Hepatocyte (in vitro differentiated cells): ENCODE measurements around the gene SLC2A13.

Experiments
- EZH2phosphoT487 ChIP-seq: fragments of 200-600 bp; sonication (generic); IDR thresholded peaks from one replicate; pipeline ENCODE4 v1.6.1; 2018; ENCODE audit warnings: antibody characterized with exemption, mild to moderate bottlenecking, low read depth, moderate library complexity; ENCODE audit not compliant: unreplicated experiment, severe bottlenecking
- TF ChIP-seq, protein P1 (sequence below): fragments of 200-600 bp; sonication (generic); IDR thresholded peaks from 2 replicates; pipeline ENCODE4 v1.5.1; 2016; ENCODE audit warnings: antibody characterized with exemption, mild to moderate bottlenecking; ENCODE audit not compliant: poor library complexity

DNA sequence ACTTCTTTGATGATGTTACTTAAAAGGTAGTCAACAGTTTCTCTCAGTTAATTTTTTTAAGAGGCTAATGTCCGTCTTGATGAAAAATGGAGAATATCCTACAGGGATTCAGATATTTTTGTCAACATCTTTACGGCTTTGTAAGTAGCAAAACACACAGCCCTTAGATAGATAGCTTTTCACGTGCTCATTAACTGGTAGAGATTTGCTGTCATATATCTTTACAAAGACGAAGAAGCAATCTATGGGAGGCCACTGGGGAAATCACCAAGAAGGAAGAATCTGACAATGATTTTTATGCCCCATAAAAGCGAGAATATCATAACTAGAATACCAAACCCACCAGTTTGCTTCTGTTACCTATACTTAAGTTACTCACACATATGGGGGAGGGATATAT, 121.2 kb downstream of the SLC2A13 start:
- TF ChIP-seq, protein P1, sequence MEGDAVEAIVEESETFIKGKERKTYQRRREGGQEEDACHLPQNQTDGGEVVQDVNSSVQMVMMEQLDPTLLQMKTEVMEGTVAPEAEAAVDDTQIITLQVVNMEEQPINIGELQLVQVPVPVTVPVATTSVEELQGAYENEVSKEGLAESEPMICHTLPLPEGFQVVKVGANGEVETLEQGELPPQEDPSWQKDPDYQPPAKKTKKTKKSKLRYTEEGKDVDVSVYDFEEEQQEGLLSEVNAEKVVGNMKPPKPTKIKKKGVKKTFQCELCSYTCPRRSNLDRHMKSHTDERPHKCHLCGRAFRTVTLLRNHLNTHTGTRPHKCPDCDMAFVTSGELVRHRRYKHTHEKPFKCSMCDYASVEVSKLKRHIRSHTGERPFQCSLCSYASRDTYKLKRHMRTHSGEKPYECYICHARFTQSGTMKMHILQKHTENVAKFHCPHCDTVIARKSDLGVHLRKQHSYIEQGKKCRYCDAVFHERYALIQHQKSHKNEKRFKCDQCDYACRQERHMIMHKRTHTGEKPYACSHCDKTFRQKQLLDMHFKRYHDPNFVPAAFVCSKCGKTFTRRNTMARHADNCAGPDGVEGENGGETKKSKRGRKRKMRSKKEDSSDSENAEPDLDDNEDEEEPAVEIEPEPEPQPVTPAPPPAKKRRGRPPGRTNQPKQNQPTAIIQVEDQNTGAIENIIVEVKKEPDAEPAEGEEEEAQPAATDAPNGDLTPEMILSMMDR, result no peak
- TF ChIP-seq EZH2phosphoT487, result no peak
